H1 (cell line): ENCODE measurements around the gene TFEC. TPM values are rescaled to one million over a fixed set of nuclear protein-coding genes. Genes with fewer than 3 reads are reported as not detected.

Experiments
- CTCF ChIA-PET: fragments of 300-600 bp; sonication (Branson Sonifier 250); formaldehyde crosslinking; loops from one replicate; lab custom pipeline; 2021; ENCODE audit not compliant: partially characterized antibody; lab: Charles Lee
- POLR2A ChIA-PET: fragments of 300-600 bp; sonication (Branson Sonifier 250); formaldehyde crosslinking; loops from one replicate; lab custom pipeline; 2021; ENCODE audit warnings: inconsistent platforms; ENCODE audit not compliant: partially characterized antibody; lab: Charles Lee
- DNase-seq, 2 experiments: peaks; one replicate each; pipeline versions ENCODE4 v3.0.0 to v3.0.0-alpha.2; 2010 to 2022; ENCODE audit warnings: low spot score in 2 of 2, low read depth in 1 of 2, mixed read lengths in 1 of 2
- FAIRE-seq: peaks from 2 replicates; lab custom pipeline; 2011; peaks lifted over from hg19 to GRCh38; lab: Jason Lieb, UNC
- H2AFZ ChIP-seq: 2 replicates; pipeline ENCODE4 v1.8.1; 2012; ENCODE audit warnings: low read length, inconsistent platforms
- H2AK5ac ChIP-seq: 2 replicates; pipeline ENCODE4 v1.6.1; 2013; ENCODE audit warnings: low read depth, low read length
- H2BK120ac ChIP-seq: replicated peaks from 2 replicates; pipeline ENCODE3; 2013; ENCODE audit warnings: low read depth, low read length, inconsistent platforms
- H2BK12ac ChIP-seq: 2 replicates; pipeline ENCODE4 v1.6.1; 2013; ENCODE audit warnings: low read depth, low read length
- H2BK15ac ChIP-seq: 2 replicates; pipeline ENCODE4 v1.6.1; 2013; ENCODE audit warnings: low read length
- H2BK20ac ChIP-seq: 2 replicates; pipeline ENCODE4 v1.6.1; 2013; ENCODE audit warnings: low read length
- H2BK5ac ChIP-seq: 2 replicates; pipeline ENCODE4 v1.6.1; 2013; ENCODE audit warnings: low read depth, low read length
- H3K14ac ChIP-seq: 2 replicates; pipeline ENCODE4 v1.6.1; 2013; ENCODE audit warnings: inconsistent platforms; ENCODE audit not compliant: insufficient read length
- H3K18ac ChIP-seq: 2 replicates; pipeline ENCODE4 v1.6.1; 2013; ENCODE audit warnings: low read length; ENCODE audit errors: extremely low read depth
- H3K23ac ChIP-seq: 2 replicates; pipeline ENCODE4 v1.6.1; 2013; ENCODE audit warnings: inconsistent platforms; ENCODE audit not compliant: insufficient read length
- H3K23me2 ChIP-seq: 2 replicates; pipeline ENCODE4 v1.6.1; 2013; ENCODE audit warnings: low read depth, low read length
- H3K27ac ChIP-seq: 2 replicates; pipeline ENCODE4 v1.6.1; 2011; ENCODE audit warnings: low read depth, low read length, inconsistent platforms
- H3K27me3 ChIP-seq, 4 experiments: replicated peaks in 1 of 4; 1 replicate in 1 of 4; 2 replicates in 3 of 4; pipeline versions ENCODE4 v1.6.1 to v1.8.1; 2011 to 2013; ENCODE audit warnings: low read length in 3 of 4, mild to moderate bottlenecking in 3 of 4, inconsistent platforms in 2 of 4, mixed read lengths in 2 of 4, moderate library complexity in 1 of 4; ENCODE audit not compliant: control insufficient read depth in 3 of 4, insufficient read depth in 3 of 4; ENCODE audit errors: extremely low read depth in 1 of 4
- H3K36me3 ChIP-seq, 4 experiments: 2 replicates each; pipeline versions ENCODE4 v1.6.1 to v1.8.1; 2011 to 2013; ENCODE audit warnings: mild to moderate bottlenecking in 4 of 4, low read length in 3 of 4, moderate library complexity in 2 of 4, control low read depth in 1 of 4, inconsistent platforms in 1 of 4; ENCODE audit not compliant: insufficient read depth in 4 of 4, control insufficient read depth in 2 of 4
- H3K4ac ChIP-seq: replicated peaks from 2 replicates; pipeline ENCODE3; 2013; ENCODE audit warnings: low read length, low read depth, mixed read lengths, inconsistent platforms; ENCODE audit not compliant: insufficient read length
- H3K4me1 ChIP-seq, 4 experiments: replicated peaks in 1 of 4; 1 replicate in 1 of 4; 2 replicates in 3 of 4; pipeline versions ENCODE4 v1.6.1 to v1.8.1; 2011 to 2013; ENCODE audit warnings: low read length in 3 of 4, inconsistent platforms in 2 of 4, mixed read lengths in 1 of 4; ENCODE audit not compliant: insufficient read depth in 4 of 4, control insufficient read depth in 3 of 4
- H3K4me2 ChIP-seq, 2 experiments: 2 replicates each; pipeline versions ENCODE4 v1.6.1 to v1.8.1; 2011 to 2013; ENCODE audit warnings: low read depth in 2 of 2, low read length in 2 of 2, control low read depth in 1 of 2, inconsistent platforms in 1 of 2, mild to moderate bottlenecking in 1 of 2; ENCODE audit not compliant: insufficient read depth in 1 of 2
- H3K4me3 ChIP-seq, 4 experiments: fragments of 200-600, 300-600 bp in 1 of 4; sonication (generic), shearing (Covaris generic), sonication (Bioruptor Twin) in 1 of 4; 2 replicates each; pipeline versions ENCODE4 v1.5.1 to v1.8.1; 2011 to 2016; ENCODE audit warnings: low read length in 4 of 4, low read depth in 3 of 4, control low read depth in 2 of 4, inconsistent platforms in 2 of 4, mild to moderate bottlenecking in 2 of 4, mixed read lengths in 1 of 4, moderate library complexity in 1 of 4; ENCODE audit not compliant: insufficient read depth in 2 of 4; ENCODE audit errors: extremely low read depth in 1 of 4
- H3K56ac ChIP-seq: replicated peaks from 2 replicates; pipeline ENCODE3; 2013; ENCODE audit warnings: low read depth, mild to moderate bottlenecking, mixed read lengths, low read length, inconsistent platforms; ENCODE audit not compliant: insufficient read length
- H3K79me1 ChIP-seq: 2 replicates; pipeline ENCODE4 v1.6.1; 2013; ENCODE audit warnings: low read depth, low read length, control low read depth
- H3K79me2 ChIP-seq, 2 experiments: 2 replicates each; pipeline versions ENCODE4 v1.6.1 to v1.8.1; 2012 to 2013; ENCODE audit warnings: low read length in 2 of 2, mild to moderate bottlenecking in 2 of 2, inconsistent platforms in 1 of 2; ENCODE audit not compliant: insufficient read depth in 2 of 2, control insufficient read depth in 1 of 2
- H3K9ac ChIP-seq, 4 experiments: replicated peaks in 1 of 4; 1 replicate in 1 of 4; 2 replicates in 3 of 4; pipeline versions ENCODE4 v1.6.1 to v1.8.1; 2011 to 2013; ENCODE audit warnings: low read depth in 3 of 4, low read length in 3 of 4, control low read depth in 2 of 4, mild to moderate bottlenecking in 2 of 4, moderate library complexity in 2 of 4, inconsistent platforms in 1 of 4; ENCODE audit errors: extremely low read depth in 1 of 4
- H3K9me3 ChIP-seq, 2 experiments: 2 replicates each; pipeline versions ENCODE4 v1.6.1 to v1.8.1; 2012 to 2013; ENCODE audit warnings: mild to moderate bottlenecking in 2 of 2, moderate library complexity in 2 of 2, control low read depth in 1 of 2, inconsistent platforms in 1 of 2, low read depth in 1 of 2, low read length in 1 of 2, mixed read lengths in 1 of 2; ENCODE audit not compliant: insufficient read depth in 2 of 2
- H4K20me1 ChIP-seq, 2 experiments: replicated peaks in 1 of 2; 2 replicates each; pipeline versions ENCODE3 to v1.8.1; 2011 to 2013; ENCODE audit warnings: inconsistent platforms in 2 of 2, low read length in 2 of 2, mild to moderate bottlenecking in 1 of 2; ENCODE audit not compliant: insufficient read depth in 2 of 2, control insufficient read depth in 1 of 2
- H4K5ac ChIP-seq: 2 replicates; pipeline ENCODE4 v1.6.1; 2013; ENCODE audit warnings: low read length, low read depth, mixed read lengths, inconsistent platforms; ENCODE audit not compliant: insufficient read length
- H4K8ac ChIP-seq: 2 replicates; pipeline ENCODE4 v1.8.0; 2013; ENCODE audit warnings: mild to moderate bottlenecking, moderate library complexity, low read length, inconsistent platforms; ENCODE audit not compliant: insufficient read depth; ENCODE audit errors: extremely low read depth
- H4K91ac ChIP-seq: replicated peaks from 2 replicates; pipeline ENCODE3; 2013; ENCODE audit warnings: low read length, mixed read lengths, inconsistent platforms; ENCODE audit not compliant: insufficient read length
- ATF3 ChIP-seq: IDR thresholded peaks from 2 replicates; pipeline ENCODE4 v1.6.1; 2011; ENCODE audit warnings: low read depth, mild to moderate bottlenecking, low read length; ENCODE audit not compliant: insufficient read depth
- CHD2 ChIP-seq: IDR thresholded peaks from 2 replicates; pipeline ENCODE4 v1.6.1; 2012; ENCODE audit warnings: low read length, improper control_type of control experiment
- EZH2 ChIP-seq: fragments of 200-600 bp; sonication (generic); IDR thresholded peaks from 2 replicates; pipeline ENCODE4 v1.7.1; 2012; ENCODE audit warnings: low read depth, mild to moderate bottlenecking, moderate library complexity, low read length, inconsistent platforms; ENCODE audit not compliant: severe bottlenecking
- GABPA ChIP-seq: IDR thresholded peaks from 2 replicates; pipeline ENCODE4 v1.6.1; 2011; ENCODE audit warnings: mild to moderate bottlenecking, low read length, moderate library complexity, borderline replicate concordance; ENCODE audit not compliant: insufficient read depth
- HDAC2 ChIP-seq, 2 experiments: fragments of 300-600 bp in 1 of 2; sonication (generic) in 1 of 2; IDR thresholded peaks; 2 replicates each; pipeline ENCODE4 v1.6.1; 2011 to 2012; ENCODE audit warnings: low read depth in 2 of 2, low read length in 2 of 2, mild to moderate bottlenecking in 2 of 2, moderate library complexity in 2 of 2, borderline replicate concordance in 1 of 2, inconsistent platforms in 1 of 2
- RFX5 ChIP-seq: IDR thresholded peaks from 2 replicates; pipeline ENCODE4 v1.6.1; 2011; ENCODE audit warnings: low read depth, low read length, improper control_type of control experiment, borderline replicate concordance
- RNF2 ChIP-seq: fragments of 200-900, 300-1000 bp; sonication (generic); IDR thresholded peaks from 2 replicates; pipeline ENCODE4 v1.7.1; 2016; ENCODE audit warnings: borderline replicate concordance, low read depth, mild to moderate bottlenecking, antibody characterized with exemption, low read length; ENCODE audit not compliant: poor library complexity, severe bottlenecking; ENCODE audit errors: missing control alignments
- SIX5 ChIP-seq: IDR thresholded peaks from 2 replicates; pipeline ENCODE4 v1.6.1; 2011; ENCODE audit warnings: mild to moderate bottlenecking, low read depth, low read length
- SUZ12 ChIP-seq: fragments of 200-600 bp; sonication (generic); IDR thresholded peaks from 2 replicates; pipeline ENCODE4 v1.6.1; 2012; ENCODE audit warnings: mild to moderate bottlenecking, inconsistent platforms, low read length, moderate library complexity, mixed read lengths
- TAF7 ChIP-seq: optimal IDR thresholded peaks from 2 replicates; pipeline ENCODE3; 2011; ENCODE audit warnings: low read depth, mild to moderate bottlenecking, inconsistent platforms, low read length, moderate library complexity, borderline replicate concordance
- YY1 ChIP-seq: IDR thresholded peaks from 2 replicates; pipeline ENCODE4 v1.6.1; 2011; ENCODE audit warnings: low read depth, mild to moderate bottlenecking, low read length
- WGBS, 2 experiments: shearing (Covaris generic) in 1 of 2; methylation state at CpG; one replicate each; pipeline versions ENCODE4 v1.1.6 to v1.1.7; 2013 to 2015; ENCODE audit warnings: low lambda C conversion rate in 2 of 2, mixed read lengths in 2 of 2, inconsistent platforms in 1 of 2, low coverage in 1 of 2, missing lambda C conversion rate in 1 of 2; ENCODE audit not compliant: insufficient replicate concordance in 2 of 2, insufficient coverage in 1 of 2, insufficient read length in 1 of 2; ENCODE audit errors: extremely low coverage in 1 of 2, missing lambda C conversion rate in 1 of 2; 5-methylcytosine and 5-hydroxymethylcytosine counted together
- polyA plus RNA-seq, 7 experiments: library from polyadenylated mRNA; depleted of rRNA in 3 of 7; stranded (reverse) in 5 of 7; unstranded in 2 of 7; fragments of >200 nt in 5 of 7; fragments of 200-250 nt in 2 of 7; gene quantifications; 1 replicate in 5 of 7; 2 replicates in 1 of 7; 4 replicates in 1 of 7; pipeline versions ENCODE4 v1.2.1 to v1.2.3, GENCODE V29; 2011 to 2013; ENCODE audit warnings: missing spikeins in 2 of 7, mixed read lengths in 2 of 7
- total RNA-seq: library from RNA; stranded (reverse); fragmentation: NEBNext Ultra II Directional; extraction: Animal tissue kit (Norgen Biotek cat#: 25700); gene quantifications from 2 replicates; pipeline ENCODE4 v1.2.1, GENCODE V29; 2021

Gene TFEC
- total and polyA plus RNA-seq, 2 of the 8 experiments (the other 6 are each of a cell fraction or from before 2014, with no cell fraction given): not detected

GRCh38 chr7:115976651-115977050 is 53.9 kb downstream of the TFEC start:
- no peaks in the 10 kb centered on the region for H3K79me2 ChIP-seq
- H2BK120ac ChIP-seq: no peak overlapping the region
- ChIA-PET CTCF (interaction anchor here (0.6 kb wide), 1 partner anchor 558 kb away, joined by 3 read pairs; no protein-coding TSS in a partner anchor), POLR2A (no interaction called here)
- no peak overlapping the region for H4K91ac ChIP-seq
- H4K8ac ChIP-seq: no peak overlapping the region
- no peak overlapping the region for H2BK15ac ChIP-seq
- no peak overlapping the region for H3K4me2 ChIP-seq
- H3K36me3 ChIP-seq: no peaks in the 10 kb centered on the region
- no peak overlapping the region for H2AK5ac ChIP-seq
- H3K79me1 ChIP-seq: no peaks in the 10 kb centered on the region
- no peak overlapping the region for H3K14ac ChIP-seq
- no peak overlapping the region for H3K23ac ChIP-seq
- no peaks in the 10 kb centered on the region for H3K27me3 ChIP-seq
- H3K23me2 ChIP-seq: no peaks in the 10 kb centered on the region
- no peak overlapping the region for H2BK20ac ChIP-seq
- H2BK12ac ChIP-seq: no peak overlapping the region
- H3K18ac ChIP-seq: no peak overlapping the region
- no peaks in the 10 kb centered on the region for H4K20me1 ChIP-seq
- no peak overlapping the region for H2AFZ ChIP-seq
- no peak overlapping the region for H4K5ac ChIP-seq
- no peaks in the 10 kb centered on the region for H3K4me1 ChIP-seq
- TF ChIP-seq RNF2 (no peak), TAF7 (no peak), GABPA (no peak), RFX5 (no peak), HDAC2 (IDR thresholded peaks at IDR 0.05; ENCODE audit: borderline replicate concordance in 1 of 2, low read depth in 2 of 2, low read length in 2 of 2) (no peak), SIX5 (no peak), EZH2 (no peak), ATF3 (no peak), CHD2 (no peak), SUZ12 (no peak), YY1 (no peak)
- H3K9me3 ChIP-seq: no peaks in the 10 kb centered on the region
- no peak overlapping the region for H3K4me3 ChIP-seq
- no peak for FAIRE-seq
- no peak overlapping the region for H3K9ac ChIP-seq
- H3K27ac ChIP-seq: no peak overlapping the region
- WGBS, 2 experiments: 93% methylated on average over 3 of the region's 3 CpGs; no CpG with 5 or more reads in 1 of the 2 experiments
- no peak for DNase-seq
- no peak overlapping the region for H3K4ac ChIP-seq
- no peak overlapping the region for H2BK5ac ChIP-seq
- no peak overlapping the region for H3K56ac ChIP-seq
